ENCODE results near the gene SPTSSB. TPM values are rescaled to one million over a fixed set of nuclear protein-coding genes. Genes with fewer than 3 reads are reported as not detected.
A peak's percentile ranks its signal among the peaks of the same experiment; 100 is the strongest.

The SPTSSB gene
- total RNA-seq, 1 experiment from 2014 or later = not detected

GRCh38 chr3:161415506-161416231 lies 44.4 kb upstream of the SPTSSB start:
- intact Hi-C loops (cut with micrococcal nuclease) = loop anchor here (2.0 kb wide), 1 partner anchor 65 kb away; no protein-coding TSS in a partner anchor
- Mint-ChIP-seq H3K27me3 (ENCODE audit: insufficient read depth, unreplicated experiment) (no peaks in the 10 kb centered on the region), H3K36me3 (ENCODE audit: insufficient read depth, unreplicated experiment) (no peaks in the 10 kb centered on the region), H3K4me1 (ENCODE audit: insufficient read depth, unreplicated experiment) (peaks cover 29% of the 10 kb centered on the region), H3K27ac (ENCODE audit: low read depth, unreplicated experiment) (peak overlapping the region; percentile 88), H3K4me3 (ENCODE audit: unreplicated experiment) (peak overlapping the region; percentile 3), H3K9me3 (ENCODE audit: unreplicated experiment) (no peaks in the 10 kb centered on the region)
- DNase-seq (ENCODE audit: unreplicated experiment) = peak; percentile 83
- TF ChIP-seq CTCF (IDR thresholded peaks at IDR 0.05; ENCODE audit: unreplicated experiment) = no peak
- TSS peak; percentile 76 for BruUV-seq (replicated peaks)
- CTCF ChIA-PET = interaction anchor here (0.6 to 1.7 kb wide), 7 partner anchors 8 to 736 kb away, joined by 3 to 16 read pairs (median 4); no protein-coding TSS in a partner anchor
- POLR2A ChIA-PET = interaction anchor here (0.9 to 1.4 kb wide), 6 partner anchors 9 to 738 kb away, joined by 3 to 4 read pairs (median 3); partner anchors contain the start of gene NMD3

GRCh38 chr3:161414907-161415306 lies 43.6 kb upstream of the SPTSSB start:
- Mint-ChIP-seq H3K4me3 (ENCODE audit: unreplicated experiment) (no peak overlapping the region), H3K4me1 (ENCODE audit: insufficient read depth, unreplicated experiment) (peaks cover 29% of the 10 kb centered on the region), H3K27me3 (ENCODE audit: insufficient read depth, unreplicated experiment) (no peaks in the 10 kb centered on the region), H3K27ac (ENCODE audit: low read depth, unreplicated experiment) (no peak overlapping the region), H3K36me3 (ENCODE audit: insufficient read depth, unreplicated experiment) (no peaks in the 10 kb centered on the region), H3K9me3 (ENCODE audit: unreplicated experiment) (no peaks in the 10 kb centered on the region)
- no peak for DNase-seq (ENCODE audit: unreplicated experiment)
- BruUV-seq (replicated peaks) = no TSS peak
- CTCF ChIA-PET = interaction anchor here (0.6 to 1.0 kb wide), 4 partner anchors 17 to 735 kb away, joined by 3 to 6 read pairs (median 4); no protein-coding TSS in a partner anchor
- POLR2A ChIA-PET = interaction anchor here (0.5 to 1.4 kb wide), 5 partner anchors 9 to 737 kb away, joined by 3 to 4 read pairs (median 3); no protein-coding TSS in a partner anchor
- intact Hi-C loops (cut with micrococcal nuclease) = loop anchor here (2.0 kb wide), 1 partner anchor 64 kb away; no protein-coding TSS in a partner anchor
- TF ChIP-seq CTCF (IDR thresholded peaks at IDR 0.05; ENCODE audit: unreplicated experiment) = no peak

GRCh38 chr3:161413855-161414210 lies 42.5 kb upstream of the SPTSSB start:
- H3K4me1 Mint-ChIP-seq (ENCODE audit: insufficient read depth, unreplicated experiment) = peaks cover 31% of the 10 kb centered on the region
- H3K27ac Mint-ChIP-seq (ENCODE audit: low read depth, unreplicated experiment) = no peak overlapping the region
- no peaks in the 10 kb centered on the region for H3K9me3 Mint-ChIP-seq (ENCODE audit: unreplicated experiment)
- no peak for TF ChIP-seq CTCF (IDR thresholded peaks at IDR 0.05; ENCODE audit: unreplicated experiment)
- intact Hi-C loops (cut with micrococcal nuclease) = loop anchor here (2.0 kb wide), 1 partner anchor 63 kb away; no protein-coding TSS in a partner anchor
- no peaks in the 10 kb centered on the region for H3K27me3 Mint-ChIP-seq (ENCODE audit: insufficient read depth, unreplicated experiment)
- BruUV-seq (replicated peaks) = no TSS peak
- DNase-seq (ENCODE audit: unreplicated experiment) = no peak
- ChIA-PET POLR2A (interaction anchor here (0.7 kb wide), 1 partner anchor 26 kb away, joined by 5 read pairs; no protein-coding TSS in a partner anchor), CTCF (interaction anchor here (1.0 to 1.8 kb wide), 2 partner anchors 109 to 142 kb away, joined by 4 to 7 read pairs; no protein-coding TSS in a partner anchor)
- H3K36me3 Mint-ChIP-seq (ENCODE audit: insufficient read depth, unreplicated experiment) = no peaks in the 10 kb centered on the region
- no peak overlapping the region for H3K4me3 Mint-ChIP-seq (ENCODE audit: unreplicated experiment)

GRCh38 chr3:161413127-161413854 lies 42.0 kb upstream of the SPTSSB start:
- Mint-ChIP-seq H3K27ac (ENCODE audit: low read depth, unreplicated experiment) (no peak overlapping the region), H3K27me3 (ENCODE audit: insufficient read depth, unreplicated experiment) (no peaks in the 10 kb centered on the region), H3K36me3 (ENCODE audit: insufficient read depth, unreplicated experiment) (no peaks in the 10 kb centered on the region), H3K9me3 (ENCODE audit: unreplicated experiment) (no peaks in the 10 kb centered on the region), H3K4me3 (ENCODE audit: unreplicated experiment) (no peak overlapping the region), H3K4me1 (ENCODE audit: insufficient read depth, unreplicated experiment) (peaks cover 31% of the 10 kb centered on the region)
- intact Hi-C loops (cut with micrococcal nuclease) = no loop called here
- POLR2A ChIA-PET = interaction anchor here (1.1 to 1.3 kb wide), 3 partner anchors 122 to 144 kb away, joined by 3 to 4 read pairs (median 4); no protein-coding TSS in a partner anchor
- DNase-seq (ENCODE audit: unreplicated experiment) = peak; percentile 90
- no peak for TF ChIP-seq CTCF (IDR thresholded peaks at IDR 0.05; ENCODE audit: unreplicated experiment)
- CTCF ChIA-PET = interaction anchor here (0.8 to 1.8 kb wide), 5 partner anchors 43 to 142 kb away, joined by 3 to 9 read pairs (median 4); no protein-coding TSS in a partner anchor
- no TSS peak for BruUV-seq (replicated peaks)
